ENCODE results near the gene UFSP1. TPM values are rescaled to one million over a fixed set of nuclear protein-coding genes. Genes with fewer than 3 reads are reported as not detected.

UFSP1 gene
- total and polyA plus RNA-seq, 3 donors from 2014 or later = 1.3 to 4.2 (median 3.0) TPM

GRCh38 chr7:100867776-100868485, 21.6 kb downstream of the UFSP1 start:
- intact Hi-C loops (cut with DNase I; ENCODE audit: low total_unique reads) = no loop called here
- Histone ChIP-seq H3K27ac (peak overlapping the region; percentile 94 to 98), H3K36me3 (ENCODE audit: low read depth, missing control alignments) (no peaks in the 10 kb centered on the region), H3K4me1 (peaks cover 25% of the 10 kb centered on the region), H3K27me3 (no peaks in the 10 kb centered on the region), H3K9me3 (no peaks in the 10 kb centered on the region), H3K4me3 (peak overlapping the region; percentile 78 to 92)
- no peak for TF ChIP-seq CTCF (IDR thresholded peaks at IDR 0.05)
- no peak for TF ChIP-seq POLR2A (IDR thresholded peaks at IDR 0.05)
- WGBS, 2 donors = 19 to 43% methylated on average over 14 to 26 of the region's 27 CpGs
- no peak for DNase-seq

- DNase-seq = peak; percentile 93
- H3K4me3 ChIP-seq = peak within 1 kb of the TSS; percentile 78 to 92
- H3K4me1 ChIP-seq = peaks cover 25% of the 10 kb centered on the region
- no peaks in the 10 kb centered on the region for H3K27me3 ChIP-seq
- intact Hi-C loops (cut with DNase I; ENCODE audit: low total_unique reads) = no loop called here
- WGBS, 2 donors = 15 to 36% methylated on average over 13 to 42 of the region's 42 CpGs
- peak within 1 kb of the TSS; percentile 94 to 98 for H3K27ac ChIP-seq
- no peaks in the 10 kb centered on the region for H3K36me3 ChIP-seq (ENCODE audit: low read depth, missing control alignments)
- TF ChIP-seq POLR2A (IDR thresholded peaks at IDR 0.05) = no peak
- TF ChIP-seq CTCF (IDR thresholded peaks at IDR 0.05) = no peak
- H3K9me3 ChIP-seq = no peaks in the 10 kb centered on the region
These were observed 22.3 kb downstream of the UFSP1 start, which contains the start of gene TRIP6 for GRCh38 chr7:100867040-100867775. Gene TRIP6 (plus strand): TSS chr7:100867387. CDS start chr7:100867498, 111 bp downstream.

DNA sequence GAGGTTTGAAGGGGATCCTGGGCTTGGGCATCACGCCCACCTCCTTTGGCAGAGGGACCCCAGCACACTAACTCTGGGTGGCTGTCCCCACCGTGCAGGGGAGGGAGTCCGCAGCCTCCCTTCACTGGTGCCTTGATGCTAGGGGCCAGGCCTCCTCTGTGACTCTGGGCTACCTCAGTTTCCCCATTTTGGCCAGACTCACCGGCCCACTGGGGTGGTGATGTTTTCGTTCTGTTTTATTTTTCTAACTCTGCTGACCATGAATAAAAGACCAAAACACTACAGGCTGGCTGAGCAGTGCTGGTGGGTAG, 22.8 kb downstream of the UFSP1 start:
- H3K27ac ChIP-seq = peak overlapping the region; percentile 94 to 98
- WGBS, 2 donors = 0 to 37% methylated on average over 2 to 5 of the region's 5 CpGs

DNA sequence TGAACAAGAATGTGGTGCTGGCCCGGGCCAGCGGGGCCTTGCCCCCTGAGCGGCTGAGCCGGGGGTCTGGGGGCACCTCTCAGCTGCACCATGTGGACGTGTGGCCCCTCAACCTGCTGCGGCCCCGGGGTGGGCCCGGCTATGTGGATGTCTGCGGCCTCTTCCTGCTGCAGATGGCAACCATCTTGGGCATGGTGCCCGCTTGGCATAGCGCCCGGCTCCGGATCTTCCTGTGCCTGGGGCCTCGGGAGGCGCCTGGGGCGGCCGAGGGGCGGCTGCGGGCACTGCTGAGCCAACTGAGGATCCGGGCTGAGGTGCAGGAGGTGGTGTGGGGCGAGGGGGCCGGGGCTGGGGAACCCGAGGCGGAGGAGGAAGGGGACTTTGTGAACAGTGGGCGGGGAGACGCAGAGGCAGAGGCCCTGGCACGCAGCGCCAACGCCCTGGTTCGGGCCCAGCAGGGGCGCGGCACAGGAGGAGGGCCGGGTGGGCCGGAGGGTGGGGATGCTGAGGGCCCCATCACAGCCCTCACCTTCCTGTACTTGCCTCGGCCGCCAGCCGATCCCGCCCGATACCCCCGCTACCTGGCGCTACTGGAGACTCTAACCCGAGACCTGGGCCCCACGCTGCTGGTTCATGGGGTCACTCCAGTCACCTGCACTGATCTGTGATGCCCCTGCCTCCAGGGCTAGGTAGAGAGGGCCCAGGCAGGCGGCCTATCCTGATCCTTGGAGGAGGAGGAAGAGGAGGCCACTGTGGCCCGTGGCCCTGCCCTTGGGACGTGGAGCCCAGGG, 23.4 kb downstream of the UFSP1 start:
- TF ChIP-seq POLR2A (IDR thresholded peaks at IDR 0.05) (no peak), CTCF (IDR thresholded peaks at IDR 0.05) (no peak)
- DNase-seq = peak; percentile 87
- H3K36me3 ChIP-seq (ENCODE audit: low read depth, missing control alignments) = no peaks in the 10 kb centered on the region
- H3K4me1 ChIP-seq = peaks cover 25% of the 10 kb centered on the region
- H3K27ac ChIP-seq = peak overlapping the region; percentile 94 to 98
- H3K27me3 ChIP-seq = no peaks in the 10 kb centered on the region
- WGBS, 2 donors = 47 to 100% methylated on average over 8 to 43 of the region's 46 CpGs
- no peaks in the 10 kb centered on the region for H3K9me3 ChIP-seq
- intact Hi-C loops (cut with DNase I; ENCODE audit: low total_unique reads) = no loop called here
- H3K4me3 ChIP-seq = peak overlapping the region in 1 of 2 donors; percentile 17

More for the DNA sequence above, 22.8 kb downstream of the UFSP1 start:
- Histone ChIP-seq H3K27me3 (no peaks in the 10 kb centered on the region), H3K4me1 (peaks cover 25% of the 10 kb centered on the region), H3K36me3 (ENCODE audit: low read depth, missing control alignments) (no peaks in the 10 kb centered on the region), H3K9me3 (no peaks in the 10 kb centered on the region), H3K4me3 (peak overlapping the region; percentile 78 to 92)
- intact Hi-C loops (cut with DNase I; ENCODE audit: low total_unique reads) = no loop called here
- TF ChIP-seq CTCF (IDR thresholded peaks at IDR 0.05) (no peak), POLR2A (IDR thresholded peaks at IDR 0.05) (no peak)
- no peak for DNase-seq
